PC-3 (cell line): ENCODE data around the gene SCGB1C2.

Source experiments
- EZH2 ChIP-seq: fragments of 300-600 bp; sonication (generic); IDR thresholded peaks from one replicate; pipeline ENCODE4 v1.6.1; 2017; ENCODE audit warnings: antibody characterized with exemption, mild to moderate bottlenecking, low read length; ENCODE audit not compliant: unreplicated experiment
- EZH2phosphoT487 ChIP-seq: fragments of 300-600 bp; sonication (generic); IDR thresholded peaks from 2 replicates; pipeline ENCODE4 v1.6.1; 2018; ENCODE audit warnings: mild to moderate bottlenecking, antibody characterized with exemption, low read length, borderline replicate concordance
- TF ChIP-seq, protein P1 (sequence below): fragments of 300-600 bp; sonication (generic); conservative IDR thresholded peaks from 2 replicates; pipeline ENCODE4 v1.5.1; 2017; ENCODE audit warnings: antibody characterized with exemption, low read depth, mild to moderate bottlenecking, low read length

DNA sequence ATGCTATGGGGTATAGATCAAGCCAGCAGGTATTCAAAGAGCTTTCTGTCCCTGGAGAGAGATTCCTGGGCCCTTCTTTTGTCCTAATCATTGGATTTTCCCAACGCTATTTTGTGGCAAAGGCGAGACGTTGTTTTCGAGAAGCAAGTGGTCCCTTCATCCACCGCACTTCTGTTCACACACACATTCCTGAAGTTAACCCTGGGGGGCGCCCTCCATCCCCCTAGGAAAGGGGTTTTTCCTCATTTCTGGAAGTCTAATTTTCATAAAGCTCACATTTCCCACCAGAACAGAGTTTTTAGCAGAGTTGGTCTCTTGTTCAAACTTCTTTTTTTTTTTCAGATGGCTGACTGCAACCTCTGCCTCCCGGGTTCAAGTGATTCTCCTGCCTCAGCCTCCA lies 11.9 kb downstream of the SCGB1C2 start:
- TF ChIP-seq, protein P1, sequence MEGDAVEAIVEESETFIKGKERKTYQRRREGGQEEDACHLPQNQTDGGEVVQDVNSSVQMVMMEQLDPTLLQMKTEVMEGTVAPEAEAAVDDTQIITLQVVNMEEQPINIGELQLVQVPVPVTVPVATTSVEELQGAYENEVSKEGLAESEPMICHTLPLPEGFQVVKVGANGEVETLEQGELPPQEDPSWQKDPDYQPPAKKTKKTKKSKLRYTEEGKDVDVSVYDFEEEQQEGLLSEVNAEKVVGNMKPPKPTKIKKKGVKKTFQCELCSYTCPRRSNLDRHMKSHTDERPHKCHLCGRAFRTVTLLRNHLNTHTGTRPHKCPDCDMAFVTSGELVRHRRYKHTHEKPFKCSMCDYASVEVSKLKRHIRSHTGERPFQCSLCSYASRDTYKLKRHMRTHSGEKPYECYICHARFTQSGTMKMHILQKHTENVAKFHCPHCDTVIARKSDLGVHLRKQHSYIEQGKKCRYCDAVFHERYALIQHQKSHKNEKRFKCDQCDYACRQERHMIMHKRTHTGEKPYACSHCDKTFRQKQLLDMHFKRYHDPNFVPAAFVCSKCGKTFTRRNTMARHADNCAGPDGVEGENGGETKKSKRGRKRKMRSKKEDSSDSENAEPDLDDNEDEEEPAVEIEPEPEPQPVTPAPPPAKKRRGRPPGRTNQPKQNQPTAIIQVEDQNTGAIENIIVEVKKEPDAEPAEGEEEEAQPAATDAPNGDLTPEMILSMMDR, result no peak
- TF ChIP-seq EZH2 (no peak), EZH2phosphoT487 (no peak)
